ENCODE results near the gene RAB10. TPM values are rescaled to one million over a fixed set of nuclear protein-coding genes. Genes with fewer than 3 reads are reported as not detected.
"Not testable (repeated sequence)": the region's sequence is repeated elsewhere in the genome, so short reads cannot be mapped to it uniquely, and the experiment has no call there.

Gene RAB10
- total and polyA plus RNA-seq, 2 donors, result 61.3 to 72.9 TPM

- Histone ChIP-seq H3K27me3 (ENCODE audit: control insufficient read depth in 2 of 2, insufficient read depth in 1 of 2, low read length in 1 of 2) (no peaks in the 10 kb centered on the region), H3K27ac (ENCODE audit: low read depth in 1 of 2, low read length in 1 of 2) (no peak overlapping the region), H3K9me3 (ENCODE audit: control insufficient read depth in 2 of 2, insufficient read depth in 1 of 2, low read length in 1 of 2) (no peaks in the 10 kb centered on the region), H3K4me1 (ENCODE audit: control insufficient read depth in 2 of 2, insufficient read depth in 2 of 2, low read length in 2 of 2) (peaks cover 0 to 2% of the 10 kb centered on the region in 2 donors), H3K4me3 (ENCODE audit: low read length in 2 of 2) (no peak overlapping the region), H3K36me3 (ENCODE audit: control insufficient read depth in 2 of 2, insufficient read depth in 2 of 2, low read length in 1 of 2) (no peaks in the 10 kb centered on the region)
- no peak for DNase-seq (ENCODE audit: low read depth in 6 of 9, low spot score in 9 of 9)
- WGBS, result 98% methylated on average over 2 of the region's 2 CpGs
Measured at GRCh38 chr2:26024260-26024659, 9.6 kb upstream of the RAB10 start.

GRCh38 chr2:26025509-26025908, 8.4 kb upstream of the RAB10 start:
- no peak overlapping the region for H3K4me3 ChIP-seq (ENCODE audit: low read length in 2 of 2)
- H3K36me3 ChIP-seq (ENCODE audit: control insufficient read depth in 2 of 2, insufficient read depth in 2 of 2, low read length in 1 of 2), result no peaks in the 10 kb centered on the region
- H3K27ac ChIP-seq (ENCODE audit: low read depth in 1 of 2, low read length in 1 of 2), result no peak overlapping the region
- DNase-seq (ENCODE audit: low read depth in 6 of 9, low spot score in 9 of 9), result no peak
- H3K27me3 ChIP-seq (ENCODE audit: control insufficient read depth in 2 of 2, insufficient read depth in 1 of 2, low read length in 1 of 2), result no peaks in the 10 kb centered on the region
- no peaks in the 10 kb centered on the region for H3K9me3 ChIP-seq (ENCODE audit: control insufficient read depth in 2 of 2, insufficient read depth in 1 of 2, low read length in 1 of 2)
- no peaks in the 10 kb centered on the region for H3K4me1 ChIP-seq (ENCODE audit: control insufficient read depth in 2 of 2, insufficient read depth in 2 of 2, low read length in 2 of 2)

GRCh38 chr2:26028083-26028482, 5.8 kb upstream of the RAB10 start:
- not testable (repeated sequence) for H3K27ac ChIP-seq (ENCODE audit: low read depth in 1 of 2, low read length in 1 of 2); H3K9me3 ChIP-seq (ENCODE audit: control insufficient read depth in 2 of 2, insufficient read depth in 1 of 2, low read length in 1 of 2); H3K4me1 ChIP-seq (ENCODE audit: control insufficient read depth in 2 of 2, insufficient read depth in 2 of 2, low read length in 2 of 2); H3K27me3 ChIP-seq (ENCODE audit: control insufficient read depth in 2 of 2, insufficient read depth in 1 of 2, low read length in 1 of 2); H3K4me3 ChIP-seq (ENCODE audit: low read length in 2 of 2); H3K36me3 ChIP-seq (ENCODE audit: control insufficient read depth in 2 of 2, insufficient read depth in 2 of 2, low read length in 1 of 2); DNase-seq (ENCODE audit: low read depth in 6 of 9, low spot score in 9 of 9)
- 99% methylated on average over 16 of the region's 16 CpGs for WGBS

GRCh38 chr2:26032586-26033269, 1.2 kb upstream of the RAB10 start:
- WGBS, result 44% methylated on average over 24 of the region's 24 CpGs
- H3K27ac ChIP-seq (ENCODE audit: low read depth in 1 of 2, low read length in 1 of 2), result peak overlapping the region; percentile 95 to 96
- H3K4me1 ChIP-seq (ENCODE audit: control insufficient read depth in 2 of 2, insufficient read depth in 2 of 2, low read length in 2 of 2), result peaks cover 12 to 14% of the 10 kb centered on the region in 2 donors
- not testable (repeated sequence) for DNase-seq (ENCODE audit: low read depth in 6 of 9, low spot score in 9 of 9); H3K36me3 ChIP-seq (ENCODE audit: control insufficient read depth in 2 of 2, insufficient read depth in 2 of 2, low read length in 1 of 2); H3K9me3 ChIP-seq (ENCODE audit: control insufficient read depth in 2 of 2, insufficient read depth in 1 of 2, low read length in 1 of 2); H3K27me3 ChIP-seq (ENCODE audit: control insufficient read depth in 2 of 2, insufficient read depth in 1 of 2, low read length in 1 of 2)
- peak overlapping the region; percentile 95 to 99 for H3K4me3 ChIP-seq (ENCODE audit: low read length in 2 of 2)

- peak in 2 of 9 donors; percentile 56 to 62 for DNase-seq (ENCODE audit: low read depth in 6 of 9, low spot score in 9 of 9)
- WGBS, result under 1% methylated on average over 38 of the region's 38 CpGs
- Histone ChIP-seq H3K4me1 (ENCODE audit: control insufficient read depth in 2 of 2, insufficient read depth in 2 of 2, low read length in 2 of 2) (peaks cover 12 to 14% of the 10 kb centered on the region in 2 donors), H3K4me3 (ENCODE audit: low read length in 2 of 2) (peak overlapping the region; percentile 95 to 99), H3K9me3 (ENCODE audit: control insufficient read depth in 2 of 2, insufficient read depth in 1 of 2, low read length in 1 of 2) (peaks cover 0 to 5% of the 10 kb centered on the region in 2 donors), H3K36me3 (ENCODE audit: control insufficient read depth in 2 of 2, insufficient read depth in 2 of 2, low read length in 1 of 2) (peaks cover 0 to 3% of the 10 kb centered on the region in 2 donors), H3K27ac (ENCODE audit: low read depth in 1 of 2, low read length in 1 of 2) (peak overlapping the region; percentile 95 to 96), H3K27me3 (ENCODE audit: control insufficient read depth in 2 of 2, insufficient read depth in 1 of 2, low read length in 1 of 2) (no peaks in the 10 kb centered on the region)
Measured at GRCh38 chr2:26033270-26033817, 540 bp upstream of the RAB10 start.

GRCh38 chr2:26034637-26034992, 731 bp downstream of the RAB10 start:
- Histone ChIP-seq H3K9me3 (ENCODE audit: control insufficient read depth in 2 of 2, insufficient read depth in 1 of 2, low read length in 1 of 2) (peaks cover 0 to 5% of the 10 kb centered on the region in 2 donors), H3K4me3 (ENCODE audit: low read length in 2 of 2) (peak overlapping the region; percentile 95 to 99), H3K4me1 (ENCODE audit: control insufficient read depth in 2 of 2, insufficient read depth in 2 of 2, low read length in 2 of 2) (peaks cover 12 to 14% of the 10 kb centered on the region in 2 donors), H3K27ac (ENCODE audit: low read depth in 1 of 2, low read length in 1 of 2) (peak overlapping the region; percentile 95 to 96), H3K36me3 (ENCODE audit: control insufficient read depth in 2 of 2, insufficient read depth in 2 of 2, low read length in 1 of 2) (peaks cover 0 to 3% of the 10 kb centered on the region in 2 donors), H3K27me3 (ENCODE audit: control insufficient read depth in 2 of 2, insufficient read depth in 1 of 2, low read length in 1 of 2) (no peaks in the 10 kb centered on the region)
- under 1% methylated on average over 18 of the region's 18 CpGs for WGBS
- DNase-seq (ENCODE audit: low read depth in 6 of 9, low spot score in 9 of 9), result peak in 5 of 9 donors; percentile 32 to 54 (median 41)

GRCh38 chr2:26035090-26035743, 1.3 kb downstream of the RAB10 start:
- Histone ChIP-seq H3K4me3 (ENCODE audit: low read length in 2 of 2) (peak overlapping the region; percentile 95 to 99), H3K27me3 (ENCODE audit: control insufficient read depth in 2 of 2, insufficient read depth in 1 of 2, low read length in 1 of 2) (no peaks in the 10 kb centered on the region), H3K36me3 (ENCODE audit: control insufficient read depth in 2 of 2, insufficient read depth in 2 of 2, low read length in 1 of 2) (peaks cover 0 to 7% of the 10 kb centered on the region in 2 donors), H3K9me3 (ENCODE audit: control insufficient read depth in 2 of 2, insufficient read depth in 1 of 2, low read length in 1 of 2) (peaks cover 0 to 5% of the 10 kb centered on the region in 2 donors), H3K27ac (ENCODE audit: low read depth in 1 of 2, low read length in 1 of 2) (peak overlapping the region in 1 of 2 donors; percentile 95), H3K4me1 (ENCODE audit: control insufficient read depth in 2 of 2, insufficient read depth in 2 of 2, low read length in 2 of 2) (peaks cover 12 to 14% of the 10 kb centered on the region in 2 donors)
- WGBS, result 6% methylated on average over 12 of the region's 12 CpGs
- peak in 1 of 9 donors; percentile 35 for DNase-seq (ENCODE audit: low read depth in 6 of 9, low spot score in 9 of 9)

- 87% methylated on average over 9 of the region's 9 CpGs for WGBS
- no peak overlapping the region for H3K4me3 ChIP-seq (ENCODE audit: low read length in 2 of 2)
- peaks cover 0 to 11% of the 10 kb centered on the region in 2 donors for H3K36me3 ChIP-seq (ENCODE audit: control insufficient read depth in 2 of 2, insufficient read depth in 2 of 2, low read length in 1 of 2)
- peaks cover 20 to 22% of the 10 kb centered on the region in 2 donors for H3K4me1 ChIP-seq (ENCODE audit: control insufficient read depth in 2 of 2, insufficient read depth in 2 of 2, low read length in 2 of 2)
- no peaks in the 10 kb centered on the region for H3K27me3 ChIP-seq (ENCODE audit: control insufficient read depth in 2 of 2, insufficient read depth in 1 of 2, low read length in 1 of 2)
- H3K27ac ChIP-seq (ENCODE audit: low read depth in 1 of 2, low read length in 1 of 2), result no peak overlapping the region
- no peak for DNase-seq (ENCODE audit: low read depth in 6 of 9, low spot score in 9 of 9)
- no peaks in the 10 kb centered on the region for H3K9me3 ChIP-seq (ENCODE audit: control insufficient read depth in 2 of 2, insufficient read depth in 1 of 2, low read length in 1 of 2)
Measured at GRCh38 chr2:26039603-26040323, 5.9 kb downstream of the RAB10 start.

- H3K4me3 ChIP-seq (ENCODE audit: low read length in 2 of 2), result no peak overlapping the region
- peaks cover 10 to 11% of the 10 kb centered on the region in 2 donors for H3K4me1 ChIP-seq (ENCODE audit: control insufficient read depth in 2 of 2, insufficient read depth in 2 of 2, low read length in 2 of 2)
- H3K36me3 ChIP-seq (ENCODE audit: control insufficient read depth in 2 of 2, insufficient read depth in 2 of 2, low read length in 1 of 2), result peaks cover 0 to 7% of the 10 kb centered on the region in 2 donors
- DNase-seq (ENCODE audit: low read depth in 6 of 9, low spot score in 9 of 9), result no peak
- WGBS, result 97% methylated on average over 5 of the region's 5 CpGs
- no peaks in the 10 kb centered on the region for H3K9me3 ChIP-seq (ENCODE audit: control insufficient read depth in 2 of 2, insufficient read depth in 1 of 2, low read length in 1 of 2)
- no peaks in the 10 kb centered on the region for H3K27me3 ChIP-seq (ENCODE audit: control insufficient read depth in 2 of 2, insufficient read depth in 1 of 2, low read length in 1 of 2)
- peak overlapping the region in 1 of 2 donors; percentile 31 for H3K27ac ChIP-seq (ENCODE audit: low read depth in 1 of 2, low read length in 1 of 2)
Measured at GRCh38 chr2:26043109-26043508, 9.2 kb downstream of the RAB10 start.

All from thymus (tissue), 11 donors.